ENCODE results near the gene DMKN.

DMKN gene, protein sequence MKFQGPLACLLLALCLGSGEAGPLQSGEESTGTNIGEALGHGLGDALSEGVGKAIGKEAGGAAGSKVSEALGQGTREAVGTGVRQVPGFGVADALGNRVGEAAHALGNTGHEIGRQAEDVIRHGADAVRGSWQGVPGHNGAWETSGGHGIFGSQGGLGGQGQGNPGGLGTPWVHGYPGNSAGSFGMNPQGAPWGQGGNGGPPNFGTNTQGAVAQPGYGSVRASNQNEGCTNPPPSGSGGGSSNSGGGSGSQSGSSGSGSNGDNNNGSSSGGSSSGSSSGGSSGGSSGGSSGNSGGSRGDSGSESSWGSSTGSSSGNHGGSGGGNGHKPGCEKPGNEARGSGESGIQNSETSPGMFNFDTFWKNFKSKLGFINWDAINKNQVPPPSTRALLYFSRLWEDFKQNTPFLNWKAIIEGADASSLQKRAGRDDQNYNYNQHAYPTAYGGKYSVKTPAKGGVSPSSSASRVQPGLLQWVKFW

GRCh38 chr19:35513628-35514281 lies at the start of gene DMKN:
DMKN (minus strand) TSS chr19:35513649; CDS start chr19:35513475, 174 bp downstream.
- no peaks in the 10 kb centered on the region for H3K9me3 Mint-ChIP-seq
- no peak for DNase-seq
- peaks cover 54% of the 10 kb centered on the region for H3K27me3 Mint-ChIP-seq
- H3K27ac Mint-ChIP-seq, result no peak within 1 kb of the TSS
- H3K36me3 Mint-ChIP-seq (ENCODE audit: low read depth), result no peaks in the 10 kb centered on the region
- no peak within 1 kb of the TSS for H3K4me3 Mint-ChIP-seq
- H3K4me1 Mint-ChIP-seq (ENCODE audit: low read depth), result peaks cover 16% of the 10 kb centered on the region

GRCh38 chr19:35562776-35563175 lies 49.3 kb upstream of the DMKN start:
- Mint-ChIP-seq H3K4me3 (no peak overlapping the region), H3K4me1 (ENCODE audit: low read depth) (peaks cover 7% of the 10 kb centered on the region), H3K27me3 (peaks cover 75% of the 10 kb centered on the region), H3K36me3 (ENCODE audit: low read depth) (no peaks in the 10 kb centered on the region), H3K9me3 (no peaks in the 10 kb centered on the region), H3K27ac (no peak overlapping the region)
- no peak for DNase-seq

GRCh38 chr19:35562336-35562735 lies 48.9 kb upstream of the DMKN start:
- Mint-ChIP-seq H3K4me1 (ENCODE audit: low read depth) (peaks cover 8% of the 10 kb centered on the region), H3K27me3 (peaks cover 77% of the 10 kb centered on the region), H3K4me3 (no peak overlapping the region)

DNA sequence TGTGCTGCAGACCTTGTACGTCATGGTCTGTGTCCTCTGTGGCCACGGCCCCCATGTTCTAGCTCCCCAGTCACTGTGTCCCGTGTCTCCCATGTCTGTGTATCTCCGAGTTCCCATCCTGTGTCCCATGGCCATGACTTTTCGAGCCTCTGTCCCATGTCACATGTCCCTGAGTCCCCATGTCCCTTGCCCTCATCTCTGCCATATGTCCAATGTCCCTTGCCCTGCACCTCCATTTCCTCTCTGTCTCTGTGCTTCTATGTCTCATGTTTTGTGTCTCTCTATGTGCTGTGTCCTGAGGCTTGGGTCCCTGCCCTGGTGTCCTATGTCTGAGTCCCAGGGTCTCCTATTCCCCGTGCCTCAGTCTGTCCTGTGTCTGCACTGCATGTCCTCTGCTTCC lies 48.0 kb upstream of the DMKN start:
- H3K4me1 Mint-ChIP-seq (ENCODE audit: low read depth), result peaks cover 10% of the 10 kb centered on the region
- peak; percentile 8 for DNase-seq
- H3K9me3 Mint-ChIP-seq, result no peaks in the 10 kb centered on the region
- no peaks in the 10 kb centered on the region for H3K36me3 Mint-ChIP-seq (ENCODE audit: low read depth)
- H3K27ac Mint-ChIP-seq, result no peak overlapping the region
- peaks cover 73% of the 10 kb centered on the region for H3K27me3 Mint-ChIP-seq
- no peak overlapping the region for H3K4me3 Mint-ChIP-seq

More at GRCh38 chr19:35562336-35562735, 48.9 kb upstream of the DMKN start:
- DNase-seq, result no peak
- H3K9me3 Mint-ChIP-seq, result no peaks in the 10 kb centered on the region
- no peak overlapping the region for H3K27ac Mint-ChIP-seq
- H3K36me3 Mint-ChIP-seq (ENCODE audit: low read depth), result no peaks in the 10 kb centered on the region

DNA sequence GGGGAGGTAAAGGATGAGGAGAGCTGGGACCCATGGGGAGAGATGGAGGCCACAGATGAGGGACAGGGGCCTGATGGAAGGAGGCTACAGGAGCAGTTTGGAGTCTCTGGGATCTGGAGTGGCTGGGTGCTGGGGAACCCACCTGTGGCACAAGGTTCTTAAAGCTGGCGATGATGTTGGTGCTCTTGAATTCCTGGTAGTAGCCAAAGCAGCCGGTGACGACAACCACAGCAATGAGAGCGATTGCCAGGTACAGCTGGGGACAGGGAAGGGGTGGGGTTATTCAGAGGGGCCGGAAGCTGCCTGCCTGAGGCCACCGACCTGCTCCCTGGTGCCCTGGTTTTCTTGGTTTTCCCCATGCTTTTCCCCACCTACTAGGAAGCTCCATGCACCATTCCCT lies 47.2 kb upstream of the DMKN start:
- no peak overlapping the region for H3K4me3 Mint-ChIP-seq
- no peaks in the 10 kb centered on the region for H3K36me3 Mint-ChIP-seq (ENCODE audit: low read depth)
- H3K4me1 Mint-ChIP-seq (ENCODE audit: low read depth), result peaks cover 10% of the 10 kb centered on the region
- H3K9me3 Mint-ChIP-seq, result no peaks in the 10 kb centered on the region
- peak; percentile 15 for DNase-seq
- H3K27ac Mint-ChIP-seq, result no peak overlapping the region
- H3K27me3 Mint-ChIP-seq, result peaks cover 73% of the 10 kb centered on the region

GRCh38 chr19:35560271-35560670 lies 46.8 kb upstream of the DMKN start:
- Mint-ChIP-seq H3K36me3 (ENCODE audit: low read depth) (no peaks in the 10 kb centered on the region), H3K9me3 (no peaks in the 10 kb centered on the region), H3K27ac (no peak overlapping the region), H3K4me3 (no peak overlapping the region), H3K27me3 (peaks cover 69% of the 10 kb centered on the region), H3K4me1 (ENCODE audit: low read depth) (peaks cover 10% of the 10 kb centered on the region)
- DNase-seq, result peak; percentile 15

DNA sequence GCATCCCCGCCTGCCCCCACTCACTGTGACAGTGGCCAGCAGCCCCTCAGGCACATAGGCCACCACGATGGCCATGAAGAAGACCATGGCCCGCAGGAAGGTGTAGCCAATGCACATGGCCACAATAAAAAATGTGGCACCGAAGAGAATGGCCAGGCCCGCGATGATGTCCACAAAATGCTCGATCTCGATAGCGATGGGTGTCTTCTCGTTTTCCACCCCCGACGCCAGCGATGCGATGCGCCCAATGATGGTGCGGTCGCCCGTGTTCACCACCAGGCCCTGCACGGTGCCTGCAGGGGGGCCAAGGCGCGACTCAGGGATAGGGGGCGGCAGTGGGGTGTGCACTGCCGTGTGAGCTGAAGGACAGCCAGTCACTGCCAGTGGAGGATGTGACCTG lies 46.3 kb upstream of the DMKN start:
- no peaks in the 10 kb centered on the region for H3K36me3 Mint-ChIP-seq (ENCODE audit: low read depth)
- no peak overlapping the region for H3K27ac Mint-ChIP-seq
- peaks cover 65% of the 10 kb centered on the region for H3K27me3 Mint-ChIP-seq
- peaks cover 10% of the 10 kb centered on the region for H3K4me1 Mint-ChIP-seq (ENCODE audit: low read depth)
- no peaks in the 10 kb centered on the region for H3K9me3 Mint-ChIP-seq
- DNase-seq, result peak; percentile 13
- H3K4me3 Mint-ChIP-seq, result no peak overlapping the region

DNA sequence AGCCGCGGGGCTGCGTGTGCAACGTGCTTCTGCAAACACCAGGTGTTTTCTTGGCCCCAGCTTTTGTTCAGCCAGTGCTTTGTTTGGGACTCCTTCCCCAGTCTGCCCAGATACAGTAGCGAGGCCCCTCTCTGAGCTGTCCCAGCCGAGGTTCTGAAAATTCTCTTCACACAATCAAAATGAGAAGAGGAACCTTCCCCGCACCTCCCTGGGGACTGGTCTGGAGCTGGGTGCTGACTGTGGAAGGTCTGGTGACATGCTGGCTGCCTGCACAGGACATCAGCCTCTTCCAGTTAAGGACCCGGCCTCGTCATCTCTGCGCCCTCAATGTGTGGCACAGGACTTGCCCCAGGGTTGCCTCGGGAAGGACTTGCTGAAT lies 45.8 kb upstream of the DMKN start:
- DNase-seq, result peak; percentile 28
- no peak overlapping the region for H3K27ac Mint-ChIP-seq
- H3K9me3 Mint-ChIP-seq, result no peaks in the 10 kb centered on the region
- H3K4me1 Mint-ChIP-seq (ENCODE audit: low read depth), result peaks cover 10% of the 10 kb centered on the region
- H3K36me3 Mint-ChIP-seq (ENCODE audit: low read depth), result no peaks in the 10 kb centered on the region
- peaks cover 60% of the 10 kb centered on the region for H3K27me3 Mint-ChIP-seq
- no peak overlapping the region for H3K4me3 Mint-ChIP-seq

DNA sequence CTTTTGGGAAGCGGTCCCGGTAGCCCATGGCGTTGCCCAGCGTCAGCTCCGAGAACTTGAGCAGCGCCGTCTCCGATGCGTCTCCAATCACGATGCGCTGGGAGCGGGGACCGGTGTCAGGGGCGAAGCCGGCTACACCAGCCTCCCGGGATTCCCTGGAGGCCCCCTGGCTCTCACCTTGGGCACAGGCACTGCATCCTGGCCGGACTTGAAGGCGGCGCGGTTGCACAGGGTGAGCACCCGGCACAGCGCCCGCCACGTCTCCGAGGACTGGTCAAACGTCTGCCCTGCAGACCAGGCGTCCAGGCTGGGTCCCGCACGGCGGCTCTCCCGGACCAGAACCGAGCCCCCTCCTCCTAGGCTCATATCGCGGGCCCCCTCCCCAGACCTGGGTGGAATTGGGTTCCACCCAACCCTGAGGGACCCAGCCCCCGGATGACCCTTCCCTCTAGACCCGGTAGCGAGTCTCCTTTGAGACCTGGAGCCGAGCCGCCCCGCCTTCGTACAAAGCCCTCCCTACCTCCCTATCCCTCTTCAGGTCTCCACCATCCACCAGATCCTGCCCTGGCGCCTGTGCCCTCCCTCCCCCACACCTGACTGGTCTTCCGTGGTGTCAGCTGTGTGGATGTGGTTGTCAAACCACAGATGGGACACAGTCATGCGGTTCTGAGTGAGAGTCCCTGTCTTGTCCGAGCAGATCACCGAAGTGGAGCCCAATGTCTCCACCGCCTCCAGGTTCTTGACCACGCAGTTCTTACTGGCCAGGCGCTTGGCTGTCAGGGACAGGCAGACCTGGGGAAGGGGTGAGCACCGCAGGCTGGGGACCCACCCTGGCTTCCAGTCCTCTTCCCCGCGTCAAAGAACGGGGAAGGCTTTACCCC lies 45.2 kb upstream of the DMKN start:
- H3K27me3 Mint-ChIP-seq, result peaks cover 56% of the 10 kb centered on the region
- H3K9me3 Mint-ChIP-seq, result no peaks in the 10 kb centered on the region
- H3K36me3 Mint-ChIP-seq (ENCODE audit: low read depth), result no peaks in the 10 kb centered on the region
- peak; percentile 28 for DNase-seq
- H3K4me3 Mint-ChIP-seq, result no peak overlapping the region
- no peak overlapping the region for H3K27ac Mint-ChIP-seq
- peaks cover 10% of the 10 kb centered on the region for H3K4me1 Mint-ChIP-seq (ENCODE audit: low read depth)

GRCh38 chr19:35557539-35558399 lies 44.3 kb upstream of the DMKN start:
- H3K4me1 Mint-ChIP-seq (ENCODE audit: low read depth), result peaks cover 10% of the 10 kb centered on the region

GRCh38 chr19:35556846-35557538 lies 43.5 kb upstream of the DMKN start:
- Mint-ChIP-seq H3K9me3 (no peaks in the 10 kb centered on the region), H3K27ac (no peak overlapping the region), H3K36me3 (ENCODE audit: low read depth) (no peaks in the 10 kb centered on the region), H3K4me3 (peak overlapping the region; percentile 18), H3K4me1 (ENCODE audit: low read depth) (peaks cover 10% of the 10 kb centered on the region), H3K27me3 (peaks cover 42% of the 10 kb centered on the region)
- DNase-seq, result no peak

More at GRCh38 chr19:35557539-35558399, 44.3 kb upstream of the DMKN start:
- H3K4me3 Mint-ChIP-seq, result peak overlapping the region; percentile 66
- H3K9me3 Mint-ChIP-seq, result no peaks in the 10 kb centered on the region
- DNase-seq, result peak; percentile 76
- peaks cover 49% of the 10 kb centered on the region for H3K27me3 Mint-ChIP-seq
- H3K36me3 Mint-ChIP-seq (ENCODE audit: low read depth), result no peaks in the 10 kb centered on the region
- H3K27ac Mint-ChIP-seq, result no peak overlapping the region

GRCh38 chr19:35556025-35556590 lies 42.7 kb upstream of the DMKN start:
- Mint-ChIP-seq H3K27me3 (peaks cover 35% of the 10 kb centered on the region), H3K4me1 (ENCODE audit: low read depth) (peaks cover 10% of the 10 kb centered on the region), H3K27ac (no peak overlapping the region), H3K4me3 (no peak overlapping the region), H3K9me3 (no peaks in the 10 kb centered on the region), H3K36me3 (ENCODE audit: low read depth) (peaks cover 3% of the 10 kb centered on the region)
- no peak for DNase-seq

All from activated T-cell treated with anti-CD3 and anti-CD28 coated beads, Interleukin-2, amount 50 U/mL, for 24 hours (primary cell).